Measurements from ENCODE around the gene ICA1L.

GRCh38 chr2:202736826-202737225 lies 134.7 kb downstream of the ICA1L start:
- TF ChIP-seq POLR2A (IDR thresholded peaks at IDR 0.05; ENCODE audit: extremely low read depth, insufficient read length) (no peak), CTCF (IDR thresholded peaks at IDR 0.05; ENCODE audit: low read depth, low read length) (no peak), MAX (IDR thresholded peaks at IDR 0.05; ENCODE audit: low read depth, low read length) (no peak), MYC (IDR thresholded peaks at IDR 0.05; ENCODE audit: low read depth, low read length) (no peak)
